DOHH2 (cell line): ENCODE data around the gene KICS2.

ENCODE experiments used
- H3F3A ChIP-seq: fragments of 200-600 bp; sonication (generic), shearing (Covaris generic); 2 replicates; pipeline ENCODE4 v1.6.0; 2016; ENCODE audit warnings: antibody characterized with exemption, mild to moderate bottlenecking; ENCODE audit not compliant: control insufficient read depth, insufficient read depth
- H3K27ac ChIP-seq: fragments of 200-600 bp; sonication (generic); 2 replicates; pipeline ENCODE4 v1.5.1; 2014; ENCODE audit warnings: low read depth, mild to moderate bottlenecking, low read length, moderate library complexity
- H3K27me3 ChIP-seq: fragments of 200-600 bp; sonication (generic); 2 replicates; pipeline ENCODE4 v1.6.1; 2014; ENCODE audit warnings: mild to moderate bottlenecking, low read length, mixed read lengths; ENCODE audit not compliant: control insufficient read depth
- H3K36me3 ChIP-seq: fragments of 200-600 bp; sonication (generic); 2 replicates; pipeline ENCODE4 v1.6.1; 2014; ENCODE audit warnings: mild to moderate bottlenecking, low read length, moderate library complexity, mixed read lengths; ENCODE audit not compliant: control insufficient read depth
- H3K4me1 ChIP-seq: fragments of 200-600 bp; sonication (generic); 2 replicates; pipeline ENCODE4 v1.6.1; 2014; ENCODE audit warnings: mild to moderate bottlenecking, low read length, mixed read lengths; ENCODE audit not compliant: control insufficient read depth
- H3K4me2 ChIP-seq: fragments of 200-600 bp; sonication (generic); 2 replicates; pipeline ENCODE4 v1.6.0; 2014; ENCODE audit warnings: mild to moderate bottlenecking, low read length, moderate library complexity
- H3K4me3 ChIP-seq: fragments of 200-600 bp; sonication (generic); 2 replicates; pipeline ENCODE4 v1.5.1; 2014; ENCODE audit warnings: mild to moderate bottlenecking, low read length, mixed read lengths
- H3K79me2 ChIP-seq: fragments of 200-600 bp; sonication (generic); 2 replicates; pipeline ENCODE4 v1.6.1; 2014; ENCODE audit warnings: mild to moderate bottlenecking, low read length, mixed read lengths; ENCODE audit not compliant: control insufficient read depth
- H3K9me2 ChIP-seq: fragments of 200-600 bp; sonication (generic); replicated peaks from 2 replicates; pipeline ENCODE4 v1.6.1; 2014; ENCODE audit warnings: mild to moderate bottlenecking, low read length, mixed read lengths; ENCODE audit not compliant: control insufficient read depth
- H3K9me3 ChIP-seq: fragments of 200-600 bp; sonication (generic); 2 replicates; pipeline ENCODE4 v1.6.1; 2014; ENCODE audit warnings: antibody characterized with exemption, low read length, mixed read lengths; ENCODE audit not compliant: control insufficient read depth, insufficient read depth
- H4K20me1 ChIP-seq: fragments of 200-600 bp; sonication (generic); 2 replicates; pipeline ENCODE4 v1.6.0; 2014; ENCODE audit warnings: low read depth, mild to moderate bottlenecking, antibody characterized with exemption, low read length, moderate library complexity; ENCODE audit not compliant: control insufficient read depth, insufficient read depth
- EZH2phosphoT487 ChIP-seq: fragments of 200-600 bp; sonication (generic); IDR thresholded peaks from 2 replicates; pipeline ENCODE4 v1.6.1; 2017; ENCODE audit warnings: borderline replicate concordance, mild to moderate bottlenecking, antibody characterized with exemption, low read length, moderate library complexity, mixed read lengths
- TF ChIP-seq, protein P1 (sequence below): fragments of 200-600 bp; sonication (generic); IDR thresholded peaks from one replicate; pipeline ENCODE4 v1.5.1; 2014; ENCODE audit warnings: antibody characterized with exemption, mild to moderate bottlenecking, low read depth, low read length; ENCODE audit not compliant: poor library complexity, severe bottlenecking

The KICS2 gene

DNA sequence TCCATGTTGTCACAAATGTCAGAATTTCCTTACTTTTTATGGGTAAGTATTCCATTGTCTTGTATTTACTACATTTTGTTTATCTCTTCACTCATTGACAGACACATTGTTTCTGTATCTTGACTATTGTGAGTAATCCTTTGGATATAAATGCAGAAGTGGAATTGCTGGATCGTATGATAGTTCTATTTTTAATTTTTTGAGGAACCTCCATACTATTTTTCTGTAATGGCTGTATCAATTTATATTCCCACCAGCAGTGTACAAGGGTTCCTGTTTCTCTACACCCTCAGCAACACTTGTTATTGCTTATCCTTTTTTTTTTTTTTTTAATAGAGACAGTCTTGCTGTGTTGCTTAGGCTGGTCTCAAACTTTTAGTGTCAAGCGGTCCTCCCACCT, 3.5 kb upstream of the KICS2 start:
- H3F3A ChIP-seq = no peaks in the 10 kb centered on the region
- H3K36me3 ChIP-seq = peaks cover 5% of the 10 kb centered on the region; the same call in 1 of the 2 replicates
- H3K4me1 ChIP-seq = peaks cover 10% of the 10 kb centered on the region
- no peak overlapping the region for H3K4me2 ChIP-seq
- H3K27me3 ChIP-seq = no peaks in the 10 kb centered on the region
- H3K9me2 ChIP-seq = no peaks in the 10 kb centered on the region
- no peak overlapping the region for H3K4me3 ChIP-seq
- H4K20me1 ChIP-seq = no peaks in the 10 kb centered on the region
- H3K27ac ChIP-seq = no peak overlapping the region
- H3K9me3 ChIP-seq = no peaks in the 10 kb centered on the region
- TF ChIP-seq, protein P1, sequence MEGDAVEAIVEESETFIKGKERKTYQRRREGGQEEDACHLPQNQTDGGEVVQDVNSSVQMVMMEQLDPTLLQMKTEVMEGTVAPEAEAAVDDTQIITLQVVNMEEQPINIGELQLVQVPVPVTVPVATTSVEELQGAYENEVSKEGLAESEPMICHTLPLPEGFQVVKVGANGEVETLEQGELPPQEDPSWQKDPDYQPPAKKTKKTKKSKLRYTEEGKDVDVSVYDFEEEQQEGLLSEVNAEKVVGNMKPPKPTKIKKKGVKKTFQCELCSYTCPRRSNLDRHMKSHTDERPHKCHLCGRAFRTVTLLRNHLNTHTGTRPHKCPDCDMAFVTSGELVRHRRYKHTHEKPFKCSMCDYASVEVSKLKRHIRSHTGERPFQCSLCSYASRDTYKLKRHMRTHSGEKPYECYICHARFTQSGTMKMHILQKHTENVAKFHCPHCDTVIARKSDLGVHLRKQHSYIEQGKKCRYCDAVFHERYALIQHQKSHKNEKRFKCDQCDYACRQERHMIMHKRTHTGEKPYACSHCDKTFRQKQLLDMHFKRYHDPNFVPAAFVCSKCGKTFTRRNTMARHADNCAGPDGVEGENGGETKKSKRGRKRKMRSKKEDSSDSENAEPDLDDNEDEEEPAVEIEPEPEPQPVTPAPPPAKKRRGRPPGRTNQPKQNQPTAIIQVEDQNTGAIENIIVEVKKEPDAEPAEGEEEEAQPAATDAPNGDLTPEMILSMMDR = no peak
- no peak for TF ChIP-seq EZH2phosphoT487
- H3K79me2 ChIP-seq = peaks cover 14% of the 10 kb centered on the region

DNA sequence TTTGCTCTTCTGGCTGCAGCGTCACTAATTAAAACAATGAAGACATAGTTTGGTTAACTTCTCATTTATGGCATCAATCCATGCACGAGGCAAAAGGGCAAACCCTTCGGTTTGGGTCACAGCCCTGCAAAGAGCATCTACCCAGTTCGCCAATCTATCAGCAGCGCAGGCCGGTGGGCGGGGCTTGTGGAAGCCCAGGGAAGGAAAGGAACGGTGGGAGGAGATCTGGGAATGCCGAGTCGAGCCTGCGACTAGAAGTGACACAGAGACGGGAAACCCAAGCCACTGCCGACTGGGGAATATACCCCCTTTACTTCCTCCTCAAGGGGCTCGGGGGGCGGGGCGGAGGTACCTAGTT, 466 bp downstream of the KICS2 start:
- Histone ChIP-seq H3K27ac (peak overlapping the region; percentile 33; the same call in 1 of the 2 replicates), H3K27me3 (no peaks in the 10 kb centered on the region), H3K4me1 (peaks cover 24% of the 10 kb centered on the region), H4K20me1 (no peaks in the 10 kb centered on the region), H3K4me3 (peak overlapping the region; percentile 89), H3K9me3 (no peaks in the 10 kb centered on the region), H3K9me2 (no peaks in the 10 kb centered on the region), H3K36me3 (peaks cover 5% of the 10 kb centered on the region; the same call in 1 of the 2 replicates), H3K79me2 (peaks cover 46% of the 10 kb centered on the region), H3F3A (no peaks in the 10 kb centered on the region), H3K4me2 (peak overlapping the region; percentile 80)
- TF ChIP-seq, protein P1 = no peak
- TF ChIP-seq EZH2phosphoT487 = no peak

DNA sequence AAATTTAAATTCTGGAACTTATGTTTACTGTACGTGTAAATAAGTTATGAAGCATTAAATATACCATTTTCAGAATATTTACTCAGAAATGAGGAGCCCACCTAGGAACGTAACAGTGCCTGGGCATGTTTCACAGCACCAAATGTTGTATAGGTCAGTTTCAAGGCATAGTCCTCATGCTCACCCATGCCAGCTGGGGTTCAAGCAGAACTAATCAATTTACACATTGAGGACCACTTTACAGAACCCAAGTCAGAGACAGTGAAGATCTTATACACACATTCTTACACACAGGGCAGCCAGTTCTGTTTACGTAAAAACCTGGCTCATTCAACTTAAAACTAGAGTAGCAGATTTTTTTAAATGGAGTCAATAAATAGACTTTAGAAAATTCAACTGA, 2.0 kb downstream of the KICS2 start:
- no peaks in the 10 kb centered on the region for H3K9me2 ChIP-seq
- no peaks in the 10 kb centered on the region for H3K9me3 ChIP-seq
- H3K4me1 ChIP-seq = peaks cover 24% of the 10 kb centered on the region
- peak overlapping the region; percentile 80 for H3K4me2 ChIP-seq
- H3K27ac ChIP-seq = no peak overlapping the region
- H3K36me3 ChIP-seq = peaks cover 10% of the 10 kb centered on the region
- peaks cover 49% of the 10 kb centered on the region for H3K79me2 ChIP-seq
- TF ChIP-seq, protein P1 = no peak
- no peak for TF ChIP-seq EZH2phosphoT487
- H3K27me3 ChIP-seq = no peaks in the 10 kb centered on the region
- no peaks in the 10 kb centered on the region for H3F3A ChIP-seq
- no peaks in the 10 kb centered on the region for H4K20me1 ChIP-seq
- peak overlapping the region; percentile 44 for H3K4me3 ChIP-seq

DNA sequence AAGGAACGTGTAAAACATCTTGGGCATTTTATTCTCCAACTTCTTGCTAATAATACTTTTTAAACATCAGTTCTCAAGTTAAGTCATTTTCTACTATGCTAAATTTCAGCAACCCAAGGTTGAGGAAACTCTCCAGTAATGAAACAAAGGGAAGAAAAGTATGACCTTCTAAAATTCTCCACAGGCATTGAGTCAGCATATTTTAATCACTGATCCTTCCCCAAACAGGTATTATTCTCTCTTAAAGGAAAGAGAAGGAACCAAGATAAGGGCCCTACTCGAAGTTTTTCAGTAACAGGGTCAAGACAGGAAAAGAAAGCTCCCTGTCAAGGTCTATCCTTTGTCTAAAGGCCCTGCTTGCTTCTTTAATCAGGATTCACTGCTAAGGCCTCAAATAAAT, 3.0 kb downstream of the KICS2 start:
- H3K4me3 ChIP-seq = no peak overlapping the region
- no peaks in the 10 kb centered on the region for H3K9me3 ChIP-seq
- peak overlapping the region; percentile 40 for H3K4me2 ChIP-seq
- H4K20me1 ChIP-seq = no peaks in the 10 kb centered on the region
- no peaks in the 10 kb centered on the region for H3F3A ChIP-seq
- H3K9me2 ChIP-seq = no peaks in the 10 kb centered on the region
- no peak overlapping the region for H3K27ac ChIP-seq
- H3K27me3 ChIP-seq = no peaks in the 10 kb centered on the region
- H3K4me1 ChIP-seq = peaks cover 24% of the 10 kb centered on the region
- peaks cover 16% of the 10 kb centered on the region for H3K36me3 ChIP-seq
- TF ChIP-seq, protein P1 = no peak
- no peak for TF ChIP-seq EZH2phosphoT487
- H3K79me2 ChIP-seq = peaks cover 49% of the 10 kb centered on the region
